ENCODE measurements around the gene TUBGCP2.

DNA sequence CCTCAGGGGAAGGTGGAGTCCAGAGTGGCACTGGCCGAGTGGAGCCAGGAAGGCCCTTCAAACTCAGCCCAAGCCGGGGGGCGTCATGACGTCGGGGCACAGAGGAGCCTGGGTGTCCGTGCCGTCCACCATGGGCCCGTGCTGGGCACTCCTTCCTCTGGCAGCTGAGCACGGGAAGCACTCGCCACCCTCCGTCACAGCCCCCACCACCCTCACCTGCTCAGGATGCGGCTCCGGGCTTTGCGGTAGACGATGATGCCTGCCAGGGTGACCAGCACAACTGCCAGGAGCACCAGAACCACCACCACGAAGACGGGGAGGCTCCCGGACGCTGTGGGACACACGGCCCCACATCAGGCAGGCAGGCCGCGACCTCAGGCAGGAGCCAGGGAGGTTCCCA is 40.1 kb downstream of the TUBGCP2 start:
- TF ChIP-seq, protein P1, sequence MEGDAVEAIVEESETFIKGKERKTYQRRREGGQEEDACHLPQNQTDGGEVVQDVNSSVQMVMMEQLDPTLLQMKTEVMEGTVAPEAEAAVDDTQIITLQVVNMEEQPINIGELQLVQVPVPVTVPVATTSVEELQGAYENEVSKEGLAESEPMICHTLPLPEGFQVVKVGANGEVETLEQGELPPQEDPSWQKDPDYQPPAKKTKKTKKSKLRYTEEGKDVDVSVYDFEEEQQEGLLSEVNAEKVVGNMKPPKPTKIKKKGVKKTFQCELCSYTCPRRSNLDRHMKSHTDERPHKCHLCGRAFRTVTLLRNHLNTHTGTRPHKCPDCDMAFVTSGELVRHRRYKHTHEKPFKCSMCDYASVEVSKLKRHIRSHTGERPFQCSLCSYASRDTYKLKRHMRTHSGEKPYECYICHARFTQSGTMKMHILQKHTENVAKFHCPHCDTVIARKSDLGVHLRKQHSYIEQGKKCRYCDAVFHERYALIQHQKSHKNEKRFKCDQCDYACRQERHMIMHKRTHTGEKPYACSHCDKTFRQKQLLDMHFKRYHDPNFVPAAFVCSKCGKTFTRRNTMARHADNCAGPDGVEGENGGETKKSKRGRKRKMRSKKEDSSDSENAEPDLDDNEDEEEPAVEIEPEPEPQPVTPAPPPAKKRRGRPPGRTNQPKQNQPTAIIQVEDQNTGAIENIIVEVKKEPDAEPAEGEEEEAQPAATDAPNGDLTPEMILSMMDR (IDR thresholded peaks at IDR 0.05) = no peak
- TF ChIP-seq POLR2A (IDR thresholded peaks at IDR 0.05) = no peak
